Transverse colon (tissue), 4 donors: ENCODE results near the gene PTPRN2. TPM values are rescaled to one million over a fixed set of nuclear protein-coding genes. Genes with fewer than 3 reads are reported as not detected.

Experiments used
- DNase-seq: peaks from one replicate; pipeline ENCODE4 v3.0.0-alpha.2; 2019
- H3K27ac ChIP-seq, 4 donors: fragments of 200-600 bp; sonication (generic); 2 replicates each; pipeline ENCODE4 v1.5.1; 2016 to 2018; ENCODE audit warnings: inconsistent platforms in 4 of 4
- H3K27me3 ChIP-seq: fragments of 200-600 bp; sonication (generic); 2 replicates; pipeline ENCODE4 v1.5.1; 2017; ENCODE audit warnings: inconsistent platforms
- H3K36me3 ChIP-seq, 4 donors: fragments of 200-600 bp; sonication (generic); 2 replicates each; pipeline ENCODE4 v1.5.1; 2017 to 2019; ENCODE audit warnings: inconsistent platforms in 4 of 4
- H3K4me1 ChIP-seq, 4 donors: fragments of 200-600 bp; sonication (generic); 2 replicates each; pipeline ENCODE4 v1.5.1; 2017 to 2020; ENCODE audit warnings: inconsistent platforms in 4 of 4
- H3K4me3 ChIP-seq, 4 donors: fragments of 200-600 bp; sonication (generic); 1 replicate in 1 of 4; 2 replicates in 3 of 4; pipeline versions ENCODE4 v1.5.1 to v1.6.1; 2017 to 2019; ENCODE audit warnings: inconsistent platforms in 4 of 4
- H3K9me3 ChIP-seq, 2 donors: fragments of 200-600 bp; sonication (generic); 2 replicates each; pipeline ENCODE4 v1.5.1; 2017 to 2019; ENCODE audit warnings: inconsistent platforms in 2 of 2
- EP300 ChIP-seq: sonication (generic); formaldehyde crosslinking; IDR thresholded peaks from one replicate; pipeline ENCODE4 v1.6.1; 2017; ENCODE audit warnings: antibody characterized with exemption, low read depth
- POLR2A ChIP-seq: fragments of 450-650 bp; IDR thresholded peaks from one replicate; pipeline ENCODE4 v1.6.1; 2016; ENCODE audit warnings: antibody characterized with exemption, mild to moderate bottlenecking, moderate library complexity
- POLR2AphosphoS5 ChIP-seq, 3 donors: sonication (generic); formaldehyde crosslinking; IDR thresholded peaks; one replicate each; pipeline ENCODE4 v1.6.1; 2016; ENCODE audit warnings: antibody characterized with exemption in 3 of 3
- WGBS, 2 donors: methylation state at CpG; one replicate each; pipeline ENCODE4 v1.1.5; 2018; ENCODE audit warnings: low coverage in 1 of 2; 5-methylcytosine and 5-hydroxymethylcytosine counted together
- in situ Hi-C, 4 donors: fragments of 200-750 bp; cut with MboI; loops; one replicate each; pipeline versions ENCODE4 v1.15.0 to v1.15.1; 2017; ENCODE audit warnings: low sequenced_read_pairs in 3 of 4, low pct_ligation_motif_present in 1 of 4, low pct_unique_long_range_greater_than_20kb in 1 of 4
- intact Hi-C: fragments of 100-400 bp; cut with DNase I; formaldehyde crosslinking; loops from one replicate; pipeline ENCODE4 v1.15.1; 2023; ENCODE audit warnings: low total_unique reads
- total RNA-seq, 4 donors: library from RNA; depleted of rRNA; stranded (reverse); fragments of >200 nt; gene quantifications; one replicate each; pipeline ENCODE4 v1.1.0, GENCODE V29; 2016
- TF ChIP-seq, protein P1 (sequence below), 5 experiments: fragments of 200-600 bp in 3 of 5; fragments of 450-650 bp in 2 of 5; sonication (generic) in 3 of 5; IDR thresholded peaks; 1 replicate in 2 of 5; 2 replicates in 3 of 5; pipeline ENCODE4 v1.5.1; 2016 to 2017; ENCODE audit warnings: antibody characterized with exemption in 5 of 5, inconsistent platforms in 3 of 5, mild to moderate bottlenecking in 2 of 5, moderate library complexity in 1 of 5

Gene PTPRN2
- total RNA-seq, 4 donors from 2014 or later: 15.4 to 31.1 (median 21.8) TPM

GRCh38 chr7:157622408-157623205 lies 965.0 kb downstream of the PTPRN2 start:
- Histone ChIP-seq H3K36me3 (no peaks in the 10 kb centered on the region), H3K4me1 (no peaks in the 10 kb centered on the region), H3K27ac (no peak overlapping the region), H3K27me3 (no peaks in the 10 kb centered on the region), H3K9me3 (no peaks in the 10 kb centered on the region), H3K4me3 (no peak overlapping the region)
- intact Hi-C loops: no loop called here
- in situ Hi-C loops: no loop called here
- WGBS, 2 donors: 84 to 88% methylated on average over 8 to 28 of the region's 28 CpGs
- no peak for DNase-seq
- no peak for TF ChIP-seq POLR2A
- TF ChIP-seq, protein P1, sequence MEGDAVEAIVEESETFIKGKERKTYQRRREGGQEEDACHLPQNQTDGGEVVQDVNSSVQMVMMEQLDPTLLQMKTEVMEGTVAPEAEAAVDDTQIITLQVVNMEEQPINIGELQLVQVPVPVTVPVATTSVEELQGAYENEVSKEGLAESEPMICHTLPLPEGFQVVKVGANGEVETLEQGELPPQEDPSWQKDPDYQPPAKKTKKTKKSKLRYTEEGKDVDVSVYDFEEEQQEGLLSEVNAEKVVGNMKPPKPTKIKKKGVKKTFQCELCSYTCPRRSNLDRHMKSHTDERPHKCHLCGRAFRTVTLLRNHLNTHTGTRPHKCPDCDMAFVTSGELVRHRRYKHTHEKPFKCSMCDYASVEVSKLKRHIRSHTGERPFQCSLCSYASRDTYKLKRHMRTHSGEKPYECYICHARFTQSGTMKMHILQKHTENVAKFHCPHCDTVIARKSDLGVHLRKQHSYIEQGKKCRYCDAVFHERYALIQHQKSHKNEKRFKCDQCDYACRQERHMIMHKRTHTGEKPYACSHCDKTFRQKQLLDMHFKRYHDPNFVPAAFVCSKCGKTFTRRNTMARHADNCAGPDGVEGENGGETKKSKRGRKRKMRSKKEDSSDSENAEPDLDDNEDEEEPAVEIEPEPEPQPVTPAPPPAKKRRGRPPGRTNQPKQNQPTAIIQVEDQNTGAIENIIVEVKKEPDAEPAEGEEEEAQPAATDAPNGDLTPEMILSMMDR (IDR thresholded peaks at IDR 0.05): no peak
- TF ChIP-seq EP300: no peak
- no peak for TF ChIP-seq POLR2AphosphoS5 (IDR thresholded peaks at IDR 0.05)

GRCh38 chr7:157622000-157622399 lies 965.6 kb downstream of the PTPRN2 start:
- in situ Hi-C loops (no loop called here), intact Hi-C loops (no loop called here)
- WGBS, 2 donors: 85% methylated on average over 11 of the region's 11 CpGs; no CpG with 5 or more reads in 1 of the 2 donors
- H3K9me3 ChIP-seq: no peaks in the 10 kb centered on the region
- H3K4me3 ChIP-seq: no peak overlapping the region
- no peak for DNase-seq
- TF ChIP-seq POLR2A: no peak
- no peaks in the 10 kb centered on the region for H3K4me1 ChIP-seq
- no peak overlapping the region for H3K27ac ChIP-seq
- no peaks in the 10 kb centered on the region for H3K36me3 ChIP-seq
- no peaks in the 10 kb centered on the region for H3K27me3 ChIP-seq

DNA sequence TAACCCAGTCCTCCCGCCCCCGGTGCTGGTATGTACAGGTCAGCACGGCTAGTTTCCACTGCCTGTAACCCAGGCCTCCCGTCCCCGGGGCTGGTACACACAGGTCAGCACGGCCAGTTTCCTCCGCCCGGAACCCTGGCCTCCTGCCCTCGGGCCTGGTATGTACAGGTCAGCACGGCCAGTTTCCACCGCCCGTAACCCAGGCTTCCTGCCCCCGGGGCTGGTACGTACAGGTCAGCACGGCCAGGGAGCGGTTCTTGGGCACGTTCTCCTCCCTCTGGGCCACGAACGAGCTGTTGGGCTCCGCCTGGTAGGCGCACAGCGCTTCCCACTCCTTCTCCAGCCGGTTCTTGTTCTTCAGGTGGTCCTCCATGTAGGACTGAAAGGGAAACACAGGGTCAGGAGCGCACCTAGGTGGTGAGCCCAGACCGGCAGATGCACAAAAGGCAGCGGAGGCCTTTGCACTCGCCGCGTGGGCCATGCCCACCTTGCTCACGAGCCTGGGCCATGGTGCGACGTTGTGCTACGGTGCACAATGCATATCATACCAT lies 966.4 kb downstream of the PTPRN2 start:
- 82% methylated on average over 33 of the region's 33 CpGs; no CpG with 5 or more reads in 1 of the 2 donors for WGBS, 2 donors
- in situ Hi-C loops: no loop called here
- DNase-seq: no peak

GRCh38 chr7:157620616-157621015 lies 967.0 kb downstream of the PTPRN2 start:
- WGBS, 2 donors: 86 to 93% methylated on average over 3 to 9 of the region's 11 CpGs
- Histone ChIP-seq H3K4me3 (no peak overlapping the region), H3K9me3 (no peaks in the 10 kb centered on the region), H3K27me3 (no peaks in the 10 kb centered on the region), H3K27ac (no peak overlapping the region), H3K36me3 (no peaks in the 10 kb centered on the region), H3K4me1 (no peaks in the 10 kb centered on the region)
- intact Hi-C loops (no loop called here), in situ Hi-C loops (no loop called here)
- DNase-seq: no peak
- TF ChIP-seq EP300 (no peak), POLR2A (no peak), POLR2AphosphoS5 (IDR thresholded peaks at IDR 0.05) (no peak)
- TF ChIP-seq, protein P1 (IDR thresholded peaks at IDR 0.05): no peak

More for the DNA sequence above, 966.4 kb downstream of the PTPRN2 start:
- TF ChIP-seq EP300 (no peak), POLR2A (no peak), POLR2AphosphoS5 (IDR thresholded peaks at IDR 0.05) (no peak)
- TF ChIP-seq, protein P1 (IDR thresholded peaks at IDR 0.05): no peak
- intact Hi-C loops: no loop called here
- no peak overlapping the region for H3K4me3 ChIP-seq
- no peaks in the 10 kb centered on the region for H3K9me3 ChIP-seq
- no peaks in the 10 kb centered on the region for H3K4me1 ChIP-seq
- H3K27me3 ChIP-seq: no peaks in the 10 kb centered on the region
- H3K36me3 ChIP-seq: no peaks in the 10 kb centered on the region
- no peak overlapping the region for H3K27ac ChIP-seq
